AG10803 (cell line): Measurements from ENCODE around the gene ADAMTS6.

Experiments
- DNase-seq: peaks from one replicate; pipeline ENCODE4 v3.0.0; 2010; ENCODE audit warnings: low read depth
- H3K4me3 ChIP-seq: 2 replicates; pipeline ENCODE4 v1.5.1; 2011; ENCODE audit warnings: mild to moderate bottlenecking, low read length, control low read depth
- CTCF ChIP-seq: conservative IDR thresholded peaks from 2 replicates; pipeline ENCODE4 v1.5.1; 2011; ENCODE audit warnings: mild to moderate bottlenecking, low read length, control low read depth, inconsistent platforms

The ADAMTS6 gene

DNA sequence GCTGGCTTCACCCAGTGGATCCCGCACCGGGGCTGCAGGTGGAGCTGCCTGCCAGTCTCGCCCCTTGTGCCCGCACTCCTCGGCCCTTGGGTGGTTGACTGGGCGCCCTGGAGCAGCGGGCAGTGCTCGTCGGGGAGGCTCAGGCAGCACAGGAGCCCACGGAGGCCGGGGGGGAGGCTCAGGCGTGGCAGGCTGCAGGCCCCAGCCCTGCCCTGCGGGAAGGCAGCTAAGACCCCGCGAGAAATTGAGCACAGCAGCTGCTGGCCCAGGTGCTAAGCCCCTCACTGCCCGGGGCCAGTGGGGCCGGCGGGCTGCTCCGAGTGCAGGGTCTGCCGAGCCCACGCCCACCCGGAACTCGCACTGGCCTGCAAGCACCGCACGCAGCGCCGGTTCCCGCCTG, 3.7 kb upstream of the ADAMTS6 start:
- DNase-seq: no peak
- no peak overlapping the region for H3K4me3 ChIP-seq
- no peak for TF ChIP-seq CTCF

GRCh38 chr5:65483546-65484346, 2.0 kb upstream of the ADAMTS6 start:
- H3K4me3 ChIP-seq: peak overlapping the region; percentile 79
- peak; percentile 73 for TF ChIP-seq CTCF
- DNase-seq: peak; percentile 80

DNA sequence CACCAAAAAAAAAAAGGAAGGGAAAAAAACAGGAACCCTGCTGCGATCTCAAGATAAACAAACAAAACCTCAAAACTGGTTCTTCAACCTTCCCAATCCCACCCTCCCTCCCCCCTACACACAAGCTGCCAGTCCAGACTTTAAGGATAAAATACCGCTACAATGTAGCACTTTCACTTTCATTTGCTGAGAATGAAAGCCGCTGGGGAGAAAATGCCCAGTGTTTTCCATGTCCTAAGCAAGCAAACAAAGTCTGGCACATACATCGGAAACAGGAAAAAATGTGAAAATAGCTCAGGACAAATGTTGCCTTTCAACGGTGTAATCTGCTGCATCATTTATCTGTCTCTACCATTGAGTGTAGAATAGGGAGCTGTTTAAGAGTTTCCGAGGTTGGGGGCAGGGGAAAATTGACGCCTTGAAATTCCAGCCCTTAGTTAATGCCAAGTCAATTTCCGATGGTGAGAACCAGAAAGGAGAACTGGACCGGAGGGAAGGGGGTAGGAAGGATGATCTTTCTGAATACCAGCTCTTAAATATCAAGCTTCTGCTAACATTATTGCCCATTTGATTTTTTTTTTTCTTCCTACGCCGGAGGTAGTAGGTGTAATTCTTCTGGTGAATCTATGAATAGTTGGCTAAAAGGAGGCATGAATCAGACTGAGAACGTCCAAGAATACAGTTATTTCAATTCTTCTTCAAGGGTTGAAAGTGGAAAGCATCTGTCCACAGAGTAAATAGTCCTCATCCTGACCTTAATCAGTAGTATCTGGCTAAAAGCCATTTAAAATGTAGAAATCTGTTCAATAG, 1.2 kb upstream of the ADAMTS6 start:
- DNase-seq: peak; percentile 67
- no peak for TF ChIP-seq CTCF

DNA sequence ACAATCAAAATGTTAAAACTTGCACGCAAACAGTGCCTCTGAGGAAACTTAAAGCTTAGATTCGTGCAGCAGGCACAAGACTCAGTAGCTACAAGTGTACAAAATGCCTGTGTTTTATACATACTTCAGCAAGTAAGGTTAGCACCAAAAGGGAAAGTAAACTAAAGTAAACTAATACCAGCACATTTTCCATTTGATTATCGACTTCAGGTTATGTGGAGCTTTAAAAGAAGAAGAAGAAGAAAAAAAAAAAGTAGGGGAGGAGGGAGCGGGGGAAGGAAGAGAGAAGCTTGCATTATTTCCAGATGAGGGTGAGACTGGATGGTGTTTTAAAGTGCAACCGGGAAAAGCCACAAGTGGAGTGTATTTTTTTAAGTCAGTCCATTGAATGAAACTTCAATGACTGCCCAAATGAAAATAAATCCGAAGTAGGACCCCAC, 596 bp upstream of the ADAMTS6 start:
- H3K4me3 ChIP-seq: peak overlapping the region; percentile 79
- DNase-seq: peak; percentile 65
- no peak for TF ChIP-seq CTCF

More for the DNA sequence above, 1.2 kb upstream of the ADAMTS6 start:
- H3K4me3 ChIP-seq: peak overlapping the region; percentile 79

GRCh38 chr5:65481171-65481581, 544 bp downstream of the ADAMTS6 start:
- H3K4me3 ChIP-seq: peak overlapping the region; percentile 79
- DNase-seq: no peak
- TF ChIP-seq CTCF: no peak

DNA sequence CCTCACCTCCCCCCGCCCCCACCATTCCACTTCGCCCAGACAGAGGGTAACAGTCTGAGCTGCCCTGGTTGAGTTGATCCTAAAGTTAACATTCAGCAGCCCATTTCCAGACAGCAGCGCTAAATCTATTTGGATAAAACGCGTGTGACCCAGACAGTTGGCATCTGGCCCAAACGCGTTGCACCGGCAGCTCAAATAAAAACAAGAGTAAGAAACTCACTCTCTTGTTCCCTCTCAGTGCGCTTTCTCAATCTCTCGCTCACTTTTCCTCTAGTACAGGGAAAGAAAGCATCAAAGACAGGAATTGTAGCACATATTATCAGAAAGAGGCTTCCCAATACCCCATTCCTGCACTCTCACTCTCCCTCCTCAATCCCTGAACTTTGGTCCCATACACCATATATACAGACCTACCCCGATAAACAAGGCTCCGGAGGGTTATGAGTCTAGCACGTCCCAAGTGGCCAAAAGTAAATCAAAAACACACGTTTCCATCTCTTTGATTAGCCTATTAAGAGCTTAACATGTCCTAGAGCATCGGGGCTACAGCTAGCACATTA, 1.3 kb downstream of the ADAMTS6 start:
- H3K4me3 ChIP-seq: peak overlapping the region; percentile 79
- peak; percentile 6; the same call in 1 of the 2 replicates for TF ChIP-seq CTCF
- DNase-seq: peak; percentile 88
